PC-9 (cell line): ENCODE data around the gene KRCC1.

Experiments
- CTCF ChIP-seq: fragments of 200-600 bp; sonication (generic); conservative IDR thresholded peaks from 2 replicates; pipeline ENCODE4 v1.6.1; 2017; ENCODE audit warnings: mixed run types, antibody characterized with exemption, mild to moderate bottlenecking, moderate library complexity
- EZH2 ChIP-seq: fragments of 200-600 bp; sonication (generic); IDR thresholded peaks from 2 replicates; pipeline ENCODE4 v1.8.0; 2017; ENCODE audit warnings: antibody characterized with exemption, low read depth

DNA sequence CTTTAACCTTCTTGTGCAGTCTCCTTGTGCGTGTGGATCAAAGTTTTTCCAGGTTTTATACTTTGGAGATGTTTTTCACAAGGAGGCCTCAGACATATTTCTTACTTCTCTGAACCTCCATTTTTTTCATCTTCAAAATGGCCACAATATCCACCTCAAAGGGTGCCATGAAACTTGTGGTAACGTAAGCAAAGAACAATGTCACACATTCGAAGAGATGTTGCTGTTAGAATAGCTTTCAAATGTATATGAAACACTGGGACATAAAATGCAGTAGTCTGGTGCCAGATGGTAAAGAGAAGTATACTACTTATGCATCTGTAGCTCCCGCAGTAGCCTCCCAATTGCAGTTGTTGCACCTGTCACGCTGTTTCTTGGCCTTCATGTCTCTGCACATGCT, 2.6 kb upstream of the KRCC1 start:
- TF ChIP-seq CTCF (no peak), EZH2 (no peak)
